Omental fat pad (tissue), 4 donors: ENCODE results near the gene TLE5. TPM values are rescaled to one million over a fixed set of nuclear protein-coding genes. Genes with fewer than 3 reads are reported as not detected.

ENCODE experiments used
- ATAC-seq: fragments of 150-250 bp; one replicate; pipeline ENCODE4 v1.9.1; 2016; ENCODE audit warnings: mild to moderate bottlenecking, moderate library complexity; ENCODE audit not compliant: low FRiP score
- DNase-seq: peaks from one replicate; pipeline ENCODE4 v3.0.0-alpha.2; 2019; ENCODE audit warnings: low spot score
- CTCF ChIP-seq, 3 donors: fragments of 450-650 bp; IDR thresholded peaks; one replicate each; pipeline ENCODE4 v1.5.1; 2016 to 2017; ENCODE audit warnings: antibody characterized with exemption in 3 of 3, mild to moderate bottlenecking in 3 of 3, moderate library complexity in 2 of 3
- total RNA-seq, 4 donors: library from RNA; depleted of rRNA; stranded (reverse); fragments of >200 nt; gene quantifications; one replicate each; pipeline ENCODE4 v1.1.0, GENCODE V29; 2016

TLE5 gene
- total RNA-seq, 4 donors from 2014 or later: 226 to 340 (median 261) TPM

DNA sequence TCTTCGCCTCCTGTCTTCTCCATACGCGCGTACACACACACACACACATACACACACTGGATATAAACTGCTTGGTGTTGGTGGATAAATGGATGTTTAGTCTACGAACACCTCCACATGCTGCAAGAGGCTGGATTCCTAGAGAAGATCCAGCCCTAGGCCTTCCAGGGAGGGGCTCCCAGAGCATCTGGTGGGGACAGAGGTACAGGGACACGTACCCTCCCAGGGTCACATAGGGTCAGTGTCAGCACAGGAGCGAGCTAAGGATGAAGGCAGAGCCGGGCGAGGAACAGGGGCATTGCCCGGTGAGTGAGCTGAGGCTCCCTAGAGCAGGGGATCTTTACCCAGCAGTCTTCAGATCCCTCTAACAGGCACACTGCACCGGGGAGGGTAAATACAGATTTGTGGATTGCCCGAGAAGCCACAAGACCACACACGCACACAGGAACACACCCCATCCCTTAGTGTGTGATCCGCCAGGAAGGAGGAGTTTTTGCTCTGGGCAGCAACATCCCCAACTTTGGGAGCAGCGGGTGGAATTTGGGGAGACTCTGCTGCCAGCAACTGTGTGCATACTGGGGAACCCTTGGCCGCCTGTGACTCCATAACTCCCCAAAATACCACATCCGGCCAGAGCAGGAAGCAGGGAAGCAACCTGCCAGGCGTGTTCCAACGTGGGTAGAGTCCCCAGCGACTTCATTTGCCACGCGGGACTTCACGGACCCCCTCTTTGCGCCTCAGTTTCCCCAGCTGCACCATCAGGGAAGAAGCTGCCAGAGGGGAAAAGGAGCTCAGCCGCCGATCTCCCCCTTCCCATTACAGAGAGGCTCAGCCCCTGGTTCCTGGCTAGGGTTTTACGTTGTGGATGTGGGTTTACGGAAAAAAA is 27.4 kb downstream of the TLE5 start:
- no peak for TF ChIP-seq CTCF (IDR thresholded peaks at IDR 0.05)
- DNase-seq: no peak
- no peak for ATAC-seq

DNA sequence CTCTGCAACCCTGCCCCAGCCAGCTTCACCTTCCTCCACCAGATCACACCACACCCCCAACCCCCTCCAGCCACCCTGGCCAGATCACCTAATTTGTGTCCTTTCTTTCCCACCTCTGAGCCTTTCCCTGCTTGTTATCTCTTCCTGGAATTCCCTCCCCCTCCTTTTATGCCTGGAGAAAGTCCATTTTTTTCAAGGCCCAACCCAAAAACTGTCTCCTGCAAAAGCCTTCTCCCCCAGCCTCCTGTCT is 28.0 kb downstream of the TLE5 start:
- DNase-seq: no peak
- ATAC-seq: no peak
- no peak for TF ChIP-seq CTCF (IDR thresholded peaks at IDR 0.05)

GRCh38 chr19:3033595-3034405 is 28.5 kb downstream of the TLE5 start:
- ATAC-seq (no peak), DNase-seq (no peak)
- TF ChIP-seq CTCF (IDR thresholded peaks at IDR 0.05): no peak

- ATAC-seq: no peak
- DNase-seq: no peak
Observed at GRCh38 chr19:3031607-3031867, 30.8 kb downstream of the TLE5 start.

DNA sequence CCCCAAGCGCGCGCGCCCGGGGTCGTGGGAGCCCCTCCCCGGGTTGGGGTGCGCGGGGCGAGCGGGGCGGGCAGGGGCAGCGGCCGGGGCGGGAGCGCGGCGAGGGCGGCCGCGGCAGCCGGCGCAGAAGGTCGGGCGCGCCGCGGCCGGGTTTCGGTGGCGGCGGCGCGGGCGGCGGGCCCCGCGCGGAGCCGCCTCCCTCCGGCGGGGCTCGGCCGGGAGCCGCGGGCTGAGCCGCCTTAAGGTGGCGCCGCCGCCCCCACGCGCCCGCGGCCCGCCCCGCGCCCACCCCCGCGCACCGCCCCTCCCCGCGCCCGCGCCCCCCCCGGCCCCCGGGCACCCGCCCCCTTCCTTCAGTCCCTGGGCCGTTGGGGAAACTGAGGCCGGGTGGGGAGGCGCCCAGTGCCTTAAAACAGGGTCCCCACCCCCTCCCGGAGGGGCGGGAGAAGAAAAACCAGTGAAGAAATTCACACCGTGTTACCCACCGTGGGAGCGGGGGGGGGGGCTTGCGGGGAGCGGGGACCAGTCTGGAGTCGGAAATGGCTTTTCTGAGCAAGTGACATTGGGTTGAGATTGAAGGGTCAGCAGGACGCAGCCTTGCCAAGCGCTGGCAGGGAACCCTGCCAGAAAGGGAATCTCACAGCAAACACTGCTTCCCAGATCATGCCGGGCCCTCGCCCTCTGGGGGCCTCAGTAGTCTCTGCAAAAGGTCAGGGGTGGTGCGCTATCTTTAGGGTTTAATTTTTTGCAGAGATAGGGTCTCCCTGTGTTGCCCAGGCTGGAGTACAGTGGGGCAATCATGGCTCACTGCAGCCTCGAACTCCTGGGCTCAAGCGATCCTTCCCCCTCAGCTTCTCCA is 33.0 kb downstream of the TLE5 start, which contains the start of gene TLE2:
TSS of gene TLE2 (minus strand) at position 216 of the 859 bp plus-strand sequence. CDS start 376 bp downstream, outside the sequence.
- no peak for TF ChIP-seq CTCF (IDR thresholded peaks at IDR 0.05)
- ATAC-seq (peak; percentile 17), DNase-seq (no peak)

More at GRCh38 chr19:3031607-3031867, 30.8 kb downstream of the TLE5 start:
- TF ChIP-seq CTCF (IDR thresholded peaks at IDR 0.05): no peak

- no peak for DNase-seq
- ATAC-seq: no peak
- TF ChIP-seq CTCF (IDR thresholded peaks at IDR 0.05): no peak
Observed at GRCh38 chr19:3028305-3029064, 33.8 kb downstream of the TLE5 start.
